Ishikawa (cell line): ENCODE measurements around the gene TCP11.
A peak's percentile ranks its signal among the peaks of the same experiment; 100 is the strongest.

ENCODE experiments used
- CEBPB ChIP-seq: IDR thresholded peaks from 2 replicates; pipeline ENCODE4 v1.6.1; 2012
- CREB1 ChIP-seq: IDR thresholded peaks from 2 replicates; pipeline ENCODE4 v1.6.1; 2012; ENCODE audit warnings: low read depth
- EGR1 ChIP-seq: IDR thresholded peaks from 2 replicates; pipeline ENCODE4 v1.6.1; 2012
- EP300 ChIP-seq: IDR thresholded peaks from 2 replicates; pipeline ENCODE4 v1.6.1; 2012; ENCODE audit warnings: borderline replicate concordance
- FOXM1 ChIP-seq: IDR thresholded peaks from 2 replicates; pipeline ENCODE4 v1.6.1; 2012; ENCODE audit warnings: low read depth, borderline replicate concordance
- NFIC ChIP-seq: IDR thresholded peaks from 2 replicates; pipeline ENCODE4 v1.6.1; 2012
- RAD21 ChIP-seq: IDR thresholded peaks from 2 replicates; pipeline ENCODE4 v1.6.1; 2012; ENCODE audit warnings: low read depth
- REST ChIP-seq: IDR thresholded peaks from 2 replicates; pipeline ENCODE4 v1.6.1; 2012; ENCODE audit warnings: low read depth, mild to moderate bottlenecking
- TAF1 ChIP-seq: IDR thresholded peaks from 2 replicates; pipeline ENCODE4 v1.6.1; 2012; ENCODE audit warnings: low read depth, mild to moderate bottlenecking
- TCF12 ChIP-seq: IDR thresholded peaks from 2 replicates; pipeline ENCODE4 v1.6.1; 2012; ENCODE audit warnings: low read depth
- TEAD4 ChIP-seq: IDR thresholded peaks from 2 replicates; pipeline ENCODE4 v1.6.1; 2012
- YY1 ChIP-seq: IDR thresholded peaks from 2 replicates; pipeline ENCODE4 v1.6.1; 2012; ENCODE audit warnings: low read depth
- ZBTB7A ChIP-seq: IDR thresholded peaks from 2 replicates; pipeline ENCODE4 v1.6.1; 2012; ENCODE audit warnings: low read depth
- TF ChIP-seq, protein P1 (sequence below): IDR thresholded peaks from 2 replicates; pipeline ENCODE4 v1.6.1; 2012
- TF ChIP-seq, protein P2 (sequence below): IDR thresholded peaks from 2 replicates; pipeline ENCODE4 v1.6.1; 2012

TCP11 gene

DNA sequence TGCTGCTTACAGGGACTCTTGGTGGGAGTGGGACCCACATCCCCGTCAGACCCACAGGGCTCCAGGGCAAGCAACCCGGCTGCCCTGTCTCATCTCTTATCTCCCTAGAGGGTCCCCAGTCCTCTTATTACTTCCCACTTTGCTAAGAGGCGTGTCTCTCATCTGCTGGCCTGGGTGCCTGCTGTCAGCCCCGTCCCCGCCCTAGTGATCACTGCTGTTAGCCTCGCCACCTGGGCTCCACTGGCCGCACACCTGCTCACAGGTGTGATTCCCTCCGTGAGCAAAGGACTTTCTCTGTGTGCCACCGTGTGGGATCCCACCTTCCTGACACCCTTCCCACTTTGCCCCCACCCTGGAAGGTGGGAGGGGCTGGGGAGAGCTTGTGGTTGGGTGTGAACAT, 57.6 kb downstream of the TCP11 start:
- no peak for TF ChIP-seq TCF12
- TF ChIP-seq, protein P1, sequence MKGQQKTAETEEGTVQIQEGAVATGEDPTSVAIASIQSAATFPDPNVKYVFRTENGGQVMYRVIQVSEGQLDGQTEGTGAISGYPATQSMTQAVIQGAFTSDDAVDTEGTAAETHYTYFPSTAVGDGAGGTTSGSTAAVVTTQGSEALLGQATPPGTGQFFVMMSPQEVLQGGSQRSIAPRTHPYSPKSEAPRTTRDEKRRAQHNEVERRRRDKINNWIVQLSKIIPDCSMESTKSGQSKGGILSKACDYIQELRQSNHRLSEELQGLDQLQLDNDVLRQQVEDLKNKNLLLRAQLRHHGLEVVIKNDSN: no peak
- TF ChIP-seq CREB1: no peak
- TF ChIP-seq CEBPB: no peak
- TF ChIP-seq RAD21: no peak
- TF ChIP-seq EGR1: no peak
- TF ChIP-seq TEAD4: no peak
- TF ChIP-seq YY1: no peak
- TF ChIP-seq EP300: no peak
- TF ChIP-seq NFIC: no peak
- no peak for TF ChIP-seq FOXM1
- no peak for TF ChIP-seq REST
- TF ChIP-seq, protein P2, sequence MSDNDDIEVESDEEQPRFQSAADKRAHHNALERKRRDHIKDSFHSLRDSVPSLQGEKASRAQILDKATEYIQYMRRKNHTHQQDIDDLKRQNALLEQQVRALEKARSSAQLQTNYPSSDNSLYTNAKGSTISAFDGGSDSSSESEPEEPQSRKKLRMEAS: no peak
- no peak for TF ChIP-seq TAF1
- TF ChIP-seq ZBTB7A: no peak

DNA sequence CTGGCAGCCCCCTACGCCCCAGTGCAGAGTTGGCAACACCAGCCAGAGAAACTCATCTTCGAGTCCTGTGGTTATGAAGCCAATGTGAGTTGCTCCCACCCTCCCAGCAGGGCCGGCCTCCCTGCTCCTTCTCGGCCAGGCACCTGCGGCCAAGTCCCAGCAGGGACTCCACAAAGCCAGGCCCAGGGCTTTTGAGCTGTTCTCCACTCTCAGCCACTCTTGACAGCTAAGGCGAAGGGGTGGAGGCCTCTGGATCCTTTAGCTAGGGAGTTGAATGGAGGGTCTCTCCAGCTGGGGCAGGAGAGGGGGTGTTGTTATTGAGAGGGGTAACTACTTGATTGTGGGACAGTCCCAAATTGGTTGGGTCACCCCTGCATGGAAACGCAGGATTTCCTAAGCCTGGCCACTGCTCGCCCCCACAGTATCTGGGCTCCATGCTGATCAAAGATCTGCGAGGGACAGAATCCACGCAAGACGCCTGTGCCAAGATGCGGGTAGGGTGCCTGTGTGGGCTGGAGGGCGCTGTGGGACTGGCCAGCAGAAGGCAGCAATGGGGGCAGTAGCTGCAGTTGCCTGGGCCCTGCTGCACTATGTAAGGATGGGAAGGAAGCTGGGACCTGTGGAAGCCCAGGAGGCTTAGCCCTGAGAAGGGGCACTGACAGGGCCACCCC, 58.3 kb downstream of the TCP11 start:
- TF ChIP-seq, protein P1: no peak
- TF ChIP-seq NFIC (peak; percentile 82), YY1 (no peak), REST (no peak), EP300 (peak; percentile 65), FOXM1 (no peak), TAF1 (no peak), CEBPB (no peak), RAD21 (0 out of 2 replicates have a peak, but pooled peaks have one; percentile 7), EGR1 (no peak), CREB1 (no peak), ZBTB7A (no peak)
- TF ChIP-seq, protein P2: peak; percentile 63

- peak; percentile 78 for TF ChIP-seq TEAD4
- TF ChIP-seq, protein P2: peak; percentile 65; the same call in 1 of the 2 replicates
- no peak for TF ChIP-seq CEBPB
- peak; percentile 37; the same call in 1 of the 2 replicates for TF ChIP-seq EP300
- TF ChIP-seq TCF12: peak; percentile 82; the same call in 1 of the 2 replicates
- TF ChIP-seq ZBTB7A: no peak; the same call in 1 of the 2 replicates
- TF ChIP-seq CREB1: no peak
- peak; percentile 49; the same call in 1 of the 2 replicates for TF ChIP-seq FOXM1
- peak; percentile 75 for TF ChIP-seq NFIC
- no peak for TF ChIP-seq REST
- no peak for TF ChIP-seq TAF1
- no peak; the same call in 1 of the 2 replicates for TF ChIP-seq YY1
- peak; percentile 11; the same call in 1 of the 2 replicates for TF ChIP-seq RAD21
- TF ChIP-seq, protein P1: no peak; the same call in none of the 2 replicates
Observed at GRCh38 chr6:35082046-35082732, 59.0 kb downstream of the TCP11 start.
